Testis (tissue), 2 donors: ENCODE data around the gene CISD1.

Source experiments
- CTCF ChIP-seq, 3 experiments: fragments of 450-650 bp in 2 of 3; fragments of 200-600 bp in 1 of 3; sonication (generic) in 1 of 3; IDR thresholded peaks; one replicate each; pipeline ENCODE4 v1.5.1; 2016 to 2019; ENCODE audit warnings: antibody characterized with exemption in 3 of 3, mild to moderate bottlenecking in 2 of 3, moderate library complexity in 1 of 3
- POLR2A ChIP-seq: fragments of 450-650 bp; IDR thresholded peaks from one replicate; pipeline ENCODE4 v1.6.1; 2017; ENCODE audit warnings: antibody characterized with exemption, mild to moderate bottlenecking, moderate library complexity

DNA sequence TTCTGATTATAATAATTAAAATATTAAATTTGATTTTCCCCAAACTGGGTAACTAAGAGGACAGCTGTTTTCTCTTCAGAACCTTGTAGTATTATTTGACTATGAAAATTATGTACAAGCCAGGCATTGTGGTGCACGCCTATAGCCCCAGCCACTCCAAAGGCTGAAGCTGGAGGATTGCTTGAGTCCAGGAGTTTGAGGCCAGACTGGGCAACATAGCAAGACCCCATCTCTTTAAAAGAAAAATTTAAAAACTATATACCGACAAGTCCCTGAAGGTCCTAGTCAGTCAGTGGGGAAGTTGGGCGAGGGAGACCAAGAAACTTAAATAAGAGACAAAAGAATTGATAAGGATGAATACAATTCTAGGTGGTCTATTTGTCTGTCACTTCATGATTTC lies 38.7 kb downstream of the CISD1 start:
- no peak for TF ChIP-seq CTCF (IDR thresholded peaks at IDR 0.05)
- TF ChIP-seq POLR2A: no peak
